ENCODE results near the gene KXD1.
A peak's percentile ranks its signal among the peaks of the same experiment; 100 is the strongest.
"Not testable (repeated sequence)": the region's sequence is repeated elsewhere in the genome, so short reads cannot be mapped to it uniquely, and the experiment has no call there.

The KXD1 gene
- total RNA-seq = 43.6 to 94.8 (median 63.4) reads per million in 17 experiments

- DNase-seq = peak; percentile 99 to 100 (median 100)
These were observed at the start of gene KXD1 for GRCh38 chr19:18557411-18558201. Gene KXD1, plus strand, starts transcription at chr19:18557870. Its CDS starts 4,187 bp downstream, at chr19:18562057.

- DNase-seq = no peak
These were observed 49.1 kb upstream of the KXD1 start for GRCh38 chr19:18508585-18508984.

- no peak for DNase-seq
These were observed 47.5 kb upstream of the KXD1 start for GRCh38 chr19:18510216-18510615.

GRCh38 chr19:18513868-18514267 is 43.8 kb upstream of the KXD1 start:
- DNase-seq = no peak

- DNase-seq = peak; percentile 82 to 93 (median 87)
These were observed 42.6 kb upstream of the KXD1 start for GRCh38 chr19:18514800-18515682.

GRCh38 chr19:18515959-18516358 is 41.7 kb upstream of the KXD1 start:
- no peak for DNase-seq

- DNase-seq = no peak
These were observed 40.1 kb upstream of the KXD1 start for GRCh38 chr19:18517606-18518005.

- no peak for DNase-seq
These were observed 39.0 kb upstream of the KXD1 start for GRCh38 chr19:18518639-18519038.

GRCh38 chr19:18519962-18520847 is 37.5 kb upstream of the KXD1 start:
- DNase-seq = peak; percentile 46 to 74 (median 62)

- peak; percentile 57 to 72 (median 66) for DNase-seq
These were observed 36.6 kb upstream of the KXD1 start for GRCh38 chr19:18520848-18521691.

- peak in 1 of 4 experiments; percentile 17 for DNase-seq
These were observed 36.0 kb upstream of the KXD1 start, which contains the start of gene ELL for GRCh38 chr19:18521692-18522123. Gene ELL, minus strand, starts transcription at chr19:18522070. Its CDS starts 15 bp downstream, at chr19:18522055.

GRCh38 chr19:18522124-18522861 is 35.4 kb upstream of the KXD1 start:
- peak; percentile 100 for DNase-seq

- DNase-seq = not testable (repeated sequence)
These were observed 34.7 kb upstream of the KXD1 start for GRCh38 chr19:18522862-18523440.

GRCh38 chr19:18523841-18524240 is 33.8 kb upstream of the KXD1 start:
- no peak for DNase-seq

GRCh38 chr19:18526316-18526715 is 31.4 kb upstream of the KXD1 start:
- DNase-seq = no peak

- no peak for DNase-seq
These were observed 27.9 kb upstream of the KXD1 start for GRCh38 chr19:18529782-18530181.

GRCh38 chr19:18531485-18531884 is 26.2 kb upstream of the KXD1 start:
- DNase-seq = no peak

- DNase-seq = no peak
These were observed 25.3 kb upstream of the KXD1 start for GRCh38 chr19:18532168-18532890.

- DNase-seq = no peak
These were observed 24.6 kb upstream of the KXD1 start for GRCh38 chr19:18533058-18533457.

Measured in suppressor macrophage (primary cell).